CD4-positive, alpha-beta T cell treated with Interleukin-12 subunit alpha and Interleukin-12 subunit beta, for 1 hour (primary cell): Measurements from ENCODE around the gene RAB3IL1.

Source experiments
- DNase-seq: peaks from one replicate; pipeline ENCODE4 v3.0.0-alpha.2; 2020

RAB3IL1 gene

DNA sequence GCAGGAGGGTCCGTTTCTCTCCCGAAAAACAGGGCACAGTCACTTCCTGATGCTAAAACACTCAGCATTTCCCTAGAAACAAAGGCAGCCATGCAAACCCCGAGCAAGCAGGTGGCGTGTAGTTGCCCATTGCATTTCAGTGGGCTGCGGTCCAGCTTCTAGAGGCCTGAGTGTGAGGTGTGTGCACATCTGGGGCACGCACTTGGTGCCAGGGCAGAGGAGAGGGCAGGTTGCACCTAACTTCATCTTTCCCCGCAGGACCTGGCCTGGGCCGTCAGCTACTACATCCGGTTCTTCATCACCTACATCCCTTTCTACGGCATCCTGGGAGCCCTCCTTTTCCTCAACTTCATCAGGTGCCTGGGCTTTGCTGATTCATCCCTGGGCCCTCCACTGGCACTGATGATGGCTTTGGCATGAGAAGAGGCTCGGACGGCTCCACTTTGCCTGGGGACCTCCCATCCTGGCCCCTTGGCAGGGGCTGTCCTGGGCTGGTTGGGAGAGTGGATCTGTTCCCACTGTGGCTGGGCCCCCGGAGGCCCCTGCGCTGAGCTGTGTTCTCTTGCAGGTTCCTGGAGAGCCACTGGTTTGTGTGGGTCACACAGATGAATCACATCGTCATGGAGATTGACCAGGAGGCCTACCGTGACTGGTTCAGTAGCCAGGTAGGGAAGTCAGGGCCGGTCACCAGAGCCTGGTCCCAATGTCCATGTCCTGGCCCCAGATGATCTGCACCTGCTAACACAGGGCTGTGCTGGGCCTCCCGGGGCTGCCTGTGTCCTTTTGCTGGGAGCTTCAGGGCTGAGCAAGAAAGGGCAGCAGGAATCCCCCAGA is 54.4 kb downstream of the RAB3IL1 start:
- DNase-seq = no peak

DNA sequence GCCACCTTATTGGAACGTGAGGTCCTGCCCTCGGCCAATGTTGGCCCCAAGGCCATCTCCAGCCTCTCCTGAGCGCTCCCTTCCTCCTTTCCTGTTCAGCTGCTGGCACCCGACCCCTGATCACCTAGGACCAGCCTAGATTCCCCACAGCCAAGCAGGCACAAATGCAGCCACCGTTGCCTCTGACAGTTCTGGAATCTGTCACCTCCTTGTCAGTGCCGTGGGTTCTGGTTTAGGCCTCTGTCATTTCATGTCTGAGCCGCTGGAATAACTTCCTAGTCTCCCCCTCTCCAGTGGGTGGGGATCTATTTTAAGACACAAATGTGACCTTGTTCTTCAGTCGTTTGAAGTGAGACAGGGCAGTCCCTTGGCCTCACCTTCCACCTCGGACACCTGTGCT is 55.7 kb downstream of the RAB3IL1 start:
- DNase-seq = no peak

DNA sequence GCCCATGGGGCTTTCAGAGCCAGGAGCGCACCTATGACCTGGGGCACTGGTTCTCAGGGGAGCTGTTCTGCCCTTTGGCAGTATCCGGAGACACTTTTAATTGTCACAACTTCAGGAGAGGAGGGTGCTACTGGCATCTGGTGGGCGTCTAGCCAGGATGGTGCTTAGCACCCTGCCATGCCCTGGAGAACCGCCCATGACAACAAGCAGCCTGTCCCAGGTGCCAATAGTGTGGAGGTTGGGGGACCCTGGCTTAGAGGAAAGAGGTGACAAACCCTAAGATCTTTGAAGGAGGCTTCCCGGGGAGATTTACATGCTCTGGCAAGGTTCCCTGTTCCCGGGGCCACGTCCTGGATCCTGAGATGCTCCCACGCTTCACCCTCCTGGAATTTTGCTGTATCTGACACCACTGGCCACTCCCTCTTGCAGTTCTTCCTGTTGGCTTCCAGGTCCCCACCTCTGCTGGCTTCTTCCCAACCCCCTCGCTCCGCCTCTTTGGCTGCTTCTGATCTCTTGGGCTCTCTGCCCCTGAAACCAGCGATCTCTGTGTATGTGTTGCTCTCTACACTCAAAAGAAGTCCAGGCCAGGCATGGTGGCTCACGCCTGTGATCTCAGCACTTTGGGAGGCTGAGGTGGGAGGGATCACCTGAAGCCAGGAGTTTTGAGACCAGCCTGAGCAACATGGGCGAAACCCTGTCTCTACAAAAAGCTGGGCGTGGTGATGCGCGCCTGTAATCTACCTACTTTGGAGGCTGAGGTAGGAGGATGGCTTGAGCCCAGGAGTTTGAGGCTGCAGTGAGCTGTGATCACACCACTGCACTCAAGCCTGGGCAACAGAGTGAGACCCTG is 57.1 kb downstream of the RAB3IL1 start:
- no peak for DNase-seq

DNA sequence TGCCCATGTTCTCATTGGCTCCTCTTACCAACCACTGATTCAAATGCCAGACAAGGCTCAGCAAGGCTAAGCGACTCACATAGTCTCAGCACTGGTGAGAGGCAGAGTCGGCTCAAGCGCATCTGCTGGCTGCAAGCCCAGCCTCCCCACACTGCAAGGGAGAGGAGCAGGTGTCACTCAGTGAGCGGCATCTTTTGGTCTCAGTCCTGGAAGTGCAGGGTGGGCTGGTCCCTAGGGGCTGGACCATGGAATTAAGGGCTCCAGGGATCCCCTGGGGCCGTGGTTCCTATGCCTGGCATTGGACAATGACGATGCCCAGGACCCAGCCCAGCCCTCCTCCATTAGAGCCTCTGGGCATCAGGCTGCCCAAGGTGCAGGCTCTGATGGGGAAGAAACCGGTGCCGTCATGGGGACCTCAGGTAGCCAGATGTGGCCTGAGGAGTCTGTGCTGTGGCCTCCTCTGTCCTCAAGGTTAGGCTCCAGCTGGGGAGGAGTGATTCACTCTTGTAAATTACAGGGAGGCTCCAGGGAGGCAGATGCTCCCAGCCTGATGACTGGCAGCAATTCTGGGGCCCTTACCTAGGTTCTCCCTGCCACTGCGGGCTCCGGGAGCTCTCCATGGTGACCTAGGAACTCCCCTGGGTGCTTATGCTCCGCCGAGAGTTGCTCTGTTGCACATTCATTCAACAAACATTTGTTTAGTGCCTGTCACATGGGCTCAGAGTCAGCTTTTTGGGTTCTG is 61.3 kb downstream of the RAB3IL1 start:
- no peak for DNase-seq

DNA sequence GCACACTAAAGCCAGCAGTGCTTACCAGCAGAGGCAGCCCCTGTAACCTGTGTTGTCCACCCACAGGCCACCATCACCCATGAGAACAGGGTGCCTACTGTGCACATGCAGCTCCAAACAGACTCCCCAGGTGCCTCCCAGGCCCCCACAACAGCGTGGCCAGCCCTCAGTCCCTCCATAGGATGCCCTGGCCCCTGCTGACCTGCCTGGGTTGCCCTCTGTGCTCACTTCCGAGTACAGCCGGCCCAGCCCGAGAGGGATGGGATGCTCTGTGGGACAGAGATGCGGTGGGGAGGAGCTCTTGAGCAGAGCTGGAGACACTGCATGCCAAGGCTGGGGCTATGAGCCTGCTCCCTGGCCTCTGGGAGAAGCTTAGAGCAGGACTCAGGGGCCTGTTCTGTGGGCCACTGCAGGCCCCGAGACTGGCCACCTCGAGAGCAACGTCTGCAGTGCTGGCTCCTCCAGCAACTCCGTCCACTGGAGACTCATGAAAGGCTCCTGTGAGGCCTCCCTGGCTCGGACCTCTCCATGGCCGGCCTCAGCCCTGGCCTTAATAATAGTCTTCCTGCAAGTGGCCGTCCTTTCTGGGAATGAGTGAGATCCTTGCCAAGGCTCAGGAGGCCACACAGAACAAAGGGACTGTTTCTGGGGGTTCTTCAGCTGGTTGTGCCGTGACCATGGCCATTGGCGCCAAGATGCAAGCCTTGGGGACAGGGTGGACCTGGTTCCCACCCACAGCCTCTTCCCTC is 62.2 kb downstream of the RAB3IL1 start:
- no peak for DNase-seq

DNA sequence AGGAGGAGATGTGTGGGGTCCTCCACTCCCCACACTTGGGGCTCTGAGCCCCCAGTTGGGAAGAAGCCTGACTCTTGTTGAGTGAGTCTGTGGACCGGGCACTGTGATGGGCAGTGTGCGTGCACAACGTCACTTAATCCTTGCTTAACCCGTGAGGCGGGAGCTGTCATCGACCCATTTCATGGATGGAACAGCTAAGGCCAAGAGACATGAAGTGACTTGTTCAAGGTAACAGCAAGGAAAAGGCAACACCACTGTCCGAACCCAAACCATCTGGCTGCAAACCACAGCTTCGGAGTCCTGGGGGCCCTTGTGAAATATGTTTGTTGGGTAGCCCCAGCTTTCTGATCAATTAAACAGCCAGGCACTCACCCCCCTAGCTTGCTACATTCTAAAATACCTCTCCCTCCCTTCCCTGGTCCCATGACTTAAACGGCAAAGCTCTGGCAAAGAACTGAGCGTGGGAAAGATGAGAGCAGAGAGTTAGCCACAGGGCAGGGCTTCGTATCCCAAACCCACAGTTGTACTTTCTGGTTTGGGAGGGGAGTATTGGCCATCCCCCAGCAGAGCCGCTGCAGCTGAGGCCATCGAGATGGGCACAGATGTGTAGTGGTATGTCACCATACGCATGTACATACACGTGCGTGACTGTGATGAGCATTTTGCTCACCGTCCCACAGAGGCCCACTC is 63.0 kb downstream of the RAB3IL1 start:
- DNase-seq = no peak

DNA sequence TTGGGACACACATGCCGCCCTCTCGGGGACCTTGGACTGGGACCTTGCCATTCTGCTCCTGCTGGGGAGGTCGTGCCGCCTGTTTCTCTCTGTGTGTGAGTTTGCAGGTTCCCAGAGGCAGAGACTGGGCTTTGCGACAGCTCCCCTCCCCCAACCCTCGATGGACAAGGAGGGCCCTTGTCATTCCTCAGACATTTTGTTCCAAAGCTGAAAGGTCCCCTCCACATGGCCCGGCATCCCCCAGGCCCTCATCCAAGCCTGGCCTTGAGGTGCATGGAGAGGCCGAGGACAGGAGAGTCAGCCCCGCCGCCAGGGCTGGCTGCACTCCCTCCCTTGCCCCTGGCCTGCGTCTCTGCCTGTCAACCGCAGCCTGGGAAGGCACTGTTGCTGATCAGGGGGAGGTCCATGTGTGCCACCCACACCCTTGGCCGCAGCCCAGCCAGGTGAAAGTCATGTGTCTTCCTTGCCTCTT is 63.6 kb downstream of the RAB3IL1 start:
- DNase-seq = no peak

DNA sequence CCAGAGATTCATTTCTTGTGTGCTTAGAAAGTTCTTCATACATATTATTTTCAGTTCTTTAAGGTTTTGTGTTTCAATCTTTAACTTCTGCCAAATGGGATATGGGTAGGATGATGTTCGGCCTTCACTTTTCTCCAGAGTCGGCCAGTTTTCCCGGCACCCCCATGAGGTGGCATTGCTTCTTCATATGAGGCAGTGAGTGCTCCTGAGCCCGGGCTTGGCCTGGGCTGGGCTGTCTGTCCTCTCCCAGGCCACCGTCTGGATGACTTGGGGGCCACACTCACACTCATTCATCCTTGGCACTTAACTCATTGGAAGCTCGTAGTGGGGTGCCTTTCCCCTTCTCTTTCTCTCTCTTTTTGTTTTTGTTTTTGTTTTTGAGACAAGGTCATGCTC is 65.5 kb downstream of the RAB3IL1 start:
- no peak for DNase-seq

DNA sequence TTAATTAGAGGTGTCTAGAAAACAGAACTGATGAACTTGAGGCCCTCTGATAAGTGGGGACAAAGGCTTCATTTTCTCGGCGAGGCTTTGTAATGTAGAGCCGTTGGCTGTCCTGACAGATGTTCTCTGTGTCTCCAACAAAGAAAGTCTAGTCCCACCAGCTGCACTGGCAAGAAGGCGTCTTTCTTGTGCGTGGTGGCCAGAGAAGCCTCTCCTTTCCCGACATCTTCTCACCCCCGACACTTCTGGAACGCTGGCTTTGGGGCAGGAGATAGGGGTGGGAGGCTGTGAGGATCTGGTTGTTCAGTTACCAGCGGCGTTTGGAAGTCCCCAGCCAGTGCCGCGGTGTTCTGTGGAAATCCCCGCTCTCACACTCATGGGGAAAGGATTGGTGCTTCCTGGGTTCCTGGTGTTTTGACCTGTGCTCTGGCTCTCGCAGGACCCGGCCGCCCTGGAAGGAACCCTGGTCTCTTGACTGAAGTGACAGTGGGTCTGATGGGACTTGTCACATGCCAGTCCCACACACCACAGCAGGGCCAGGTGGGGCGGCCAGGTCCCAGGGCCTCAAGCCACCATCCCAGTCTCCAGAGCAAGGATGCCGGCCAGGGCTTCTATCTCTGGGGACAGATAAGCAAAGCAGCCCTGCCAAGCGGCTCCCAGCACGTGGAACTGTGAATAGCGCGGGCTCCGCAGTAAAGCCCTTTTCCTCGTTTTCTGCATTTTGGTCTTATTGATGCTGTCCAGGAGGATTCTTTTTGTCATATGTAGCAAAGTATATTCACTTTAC is 66.1 kb downstream of the RAB3IL1 start:
- no peak for DNase-seq

DNA sequence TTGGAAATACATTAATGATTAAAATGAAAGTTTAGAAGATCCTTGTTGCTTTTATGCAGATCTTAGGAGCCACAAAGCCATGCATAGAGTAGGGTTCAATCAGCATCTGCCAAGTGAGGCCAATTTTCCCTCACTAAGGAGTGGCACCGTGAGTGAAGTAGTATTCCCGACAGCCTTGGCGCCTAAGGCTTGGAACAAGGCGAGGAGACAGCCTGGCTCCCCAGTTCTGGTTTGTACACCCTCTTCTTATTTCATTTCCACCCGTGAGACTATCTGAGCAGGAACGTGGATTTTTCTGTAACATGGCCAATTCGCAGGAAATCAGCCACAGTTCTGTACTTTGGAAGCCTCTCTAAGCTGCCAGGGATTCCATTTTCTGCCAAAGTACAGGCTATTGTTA is 66.7 kb downstream of the RAB3IL1 start:
- no peak for DNase-seq

DNA sequence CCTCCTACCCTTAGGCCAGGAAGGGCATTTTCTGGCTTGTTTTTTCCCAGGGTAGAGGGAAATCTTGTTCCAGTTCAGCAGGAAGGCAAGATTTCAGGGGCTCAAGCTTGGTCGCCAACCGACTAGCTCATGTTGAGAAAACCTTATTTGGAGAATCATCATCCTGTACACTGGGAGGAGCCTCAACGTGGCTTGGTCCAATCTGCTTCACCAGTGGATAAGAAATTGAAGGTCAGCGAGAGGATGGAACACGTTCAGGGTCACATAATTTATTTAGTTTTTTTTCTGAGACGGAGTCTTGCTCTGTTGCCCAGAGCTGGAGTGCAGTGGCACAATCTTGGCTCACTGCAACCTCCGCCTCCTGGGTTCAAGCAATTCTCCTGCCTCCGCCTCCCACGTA is 68.7 kb downstream of the RAB3IL1 start:
- no peak for DNase-seq

DNA sequence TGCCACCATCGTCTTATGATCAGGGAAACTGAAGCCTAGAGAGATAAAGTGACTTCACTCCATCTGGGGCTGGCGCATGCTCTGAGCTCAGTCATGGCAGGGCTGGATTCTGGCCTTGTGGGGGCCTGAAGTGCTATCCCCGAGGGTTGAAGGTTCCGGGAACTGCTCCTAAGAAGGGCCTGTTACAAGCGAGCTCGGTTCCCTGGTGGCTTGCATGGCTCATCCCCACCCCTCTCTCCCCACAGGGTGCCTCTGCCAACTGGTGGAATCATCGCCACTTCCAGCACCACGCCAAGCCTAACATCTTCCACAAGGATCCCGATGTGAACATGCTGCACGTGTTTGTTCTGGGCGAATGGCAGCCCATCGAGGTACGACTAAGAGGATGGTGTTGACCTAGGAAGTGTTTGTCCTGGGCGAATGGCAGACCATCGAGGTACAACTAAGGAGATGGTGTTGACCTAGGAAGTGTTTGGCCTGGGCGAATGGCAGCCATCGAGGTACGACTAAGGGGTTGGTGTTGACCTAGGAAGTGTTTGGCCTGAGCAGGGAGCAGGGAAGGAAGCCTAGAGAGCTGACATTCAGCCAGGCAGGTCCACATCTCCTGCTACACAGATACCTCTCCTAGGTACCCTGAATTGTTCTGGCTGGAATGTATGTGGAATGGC is 69.3 kb downstream of the RAB3IL1 start:
- DNase-seq = no peak
